GM19099 (cell line): ENCODE measurements around the gene FAM161A.

Experiments
- POLR2A ChIP-seq: IDR thresholded peaks from 3 replicates; pipeline ENCODE4 v1.6.1; 2011; ENCODE audit warnings: low read depth; ENCODE audit not compliant: insufficient read length; ENCODE audit errors: extremely low read depth

The FAM161A gene

GRCh38 chr2:61853847-61854563, at the start of gene FAM161A:
TSS of gene FAM161A (minus strand) at chr2:61854060. CDS start at chr2:61854041, 19 bp downstream.
- TF ChIP-seq POLR2A: peak; percentile 49

- no peak for TF ChIP-seq POLR2A
Observed at GRCh38 chr2:61900281-61900680, 46.4 kb upstream of the FAM161A start.

GRCh38 chr2:61898810-61899209, 45.0 kb upstream of the FAM161A start:
- TF ChIP-seq POLR2A: no peak

- peak; percentile 95 for TF ChIP-seq POLR2A
Observed at GRCh38 chr2:61888267-61889055, 34.6 kb upstream of the FAM161A start, which contains the start of gene CCT4. TSS of gene CCT4 (minus strand) at chr2:61888656. CDS start at chr2:61888507, 149 bp downstream.

GRCh38 chr2:61887717-61888266, 33.9 kb upstream of the FAM161A start:
- no peak for TF ChIP-seq POLR2A

- no peak for TF ChIP-seq POLR2A
Observed at GRCh38 chr2:61885896-61886603, 32.2 kb upstream of the FAM161A start.

GRCh38 chr2:61882850-61883249, 29.0 kb upstream of the FAM161A start:
- TF ChIP-seq POLR2A: no peak

- no peak for TF ChIP-seq POLR2A
Observed at GRCh38 chr2:61878761-61879160, 24.9 kb upstream of the FAM161A start.

- TF ChIP-seq POLR2A: no peak
Observed at GRCh38 chr2:61877571-61878245, 23.8 kb upstream of the FAM161A start.

- no peak for TF ChIP-seq POLR2A
Observed at GRCh38 chr2:61876400-61876799, 22.5 kb upstream of the FAM161A start.

- TF ChIP-seq POLR2A: no peak
Observed at GRCh38 chr2:61862085-61862484, 8.2 kb upstream of the FAM161A start.

GRCh38 chr2:61857224-61857623, 3.4 kb upstream of the FAM161A start:
- no peak for TF ChIP-seq POLR2A

GRCh38 chr2:61855318-61855613, 1.4 kb upstream of the FAM161A start:
- no peak for TF ChIP-seq POLR2A

- TF ChIP-seq POLR2A: peak; percentile 68
Observed at GRCh38 chr2:61854564-61855317, 881 bp upstream of the FAM161A start.
